Neuronal stem cell (in vitro differentiated cells): ENCODE data around the gene FAS.

Source experiments
- DNase-seq: peaks from one replicate; pipeline ENCODE4 v3.0.0-alpha.2; 2013; ENCODE audit warnings: low spot score
- H2AFZ ChIP-seq: one replicate; pipeline ENCODE4 v1.6.1; 2013; ENCODE audit warnings: mild to moderate bottlenecking, low read length, inconsistent platforms
- H2AK5ac ChIP-seq: 2 replicates; pipeline ENCODE4 v1.6.1; 2013; ENCODE audit warnings: low read depth, mild to moderate bottlenecking, inconsistent platforms, low read length, moderate library complexity, mixed read lengths
- H2BK120ac ChIP-seq: 2 replicates; pipeline ENCODE4 v1.6.1; 2013; ENCODE audit warnings: low read depth, mild to moderate bottlenecking, inconsistent platforms, low read length, moderate library complexity, mixed read lengths
- H2BK12ac ChIP-seq: one replicate; pipeline ENCODE4 v1.6.1; 2013; ENCODE audit warnings: low read length, inconsistent platforms
- H2BK15ac ChIP-seq: 2 replicates; pipeline ENCODE4 v1.6.1; 2013; ENCODE audit warnings: mild to moderate bottlenecking, low read length, inconsistent platforms, mixed read lengths
- H2BK5ac ChIP-seq: one replicate; pipeline ENCODE4 v1.6.1; 2013; ENCODE audit warnings: inconsistent platforms, mild to moderate bottlenecking, low read length, moderate library complexity
- H3K14ac ChIP-seq: one replicate; pipeline ENCODE4 v1.6.1; 2013; ENCODE audit warnings: low read length, inconsistent platforms
- H3K18ac ChIP-seq: 2 replicates; pipeline ENCODE4 v1.6.1; 2013; ENCODE audit warnings: low read length, inconsistent platforms
- H3K23ac ChIP-seq: 2 replicates; pipeline ENCODE4 v1.6.1; 2013; ENCODE audit warnings: low read depth, mild to moderate bottlenecking, mixed read lengths, low read length, inconsistent platforms; ENCODE audit not compliant: poor library complexity
- H3K27ac ChIP-seq: replicated peaks from 3 replicates; pipeline ENCODE4 v1.5.1; 2013; ENCODE audit warnings: low read length, inconsistent platforms
- H3K27me3 ChIP-seq, 3 experiments: 2 replicates each; pipeline ENCODE4 v1.6.1; 2013; ENCODE audit warnings: low read length in 3 of 3, mild to moderate bottlenecking in 2 of 3, inconsistent platforms in 1 of 3, low read depth in 1 of 3, mixed read lengths in 1 of 3, moderate library complexity in 1 of 3; ENCODE audit not compliant: control insufficient read depth in 3 of 3, insufficient read depth in 3 of 3
- H3K36me3 ChIP-seq, 2 donors: replicated peaks in 1 of 2; 2 replicates each; pipeline ENCODE4 v1.6.1; 2013; ENCODE audit warnings: low read length in 2 of 2; ENCODE audit not compliant: control insufficient read depth in 2 of 2, insufficient read depth in 2 of 2
- H3K4ac ChIP-seq: 2 replicates; pipeline ENCODE4 v1.6.1; 2013; ENCODE audit warnings: inconsistent platforms, mild to moderate bottlenecking, low read length, moderate library complexity
- H3K4me1 ChIP-seq, 2 donors: 1 replicate in 1 of 2; 2 replicates in 1 of 2; pipeline ENCODE4 v1.6.1; 2013; ENCODE audit warnings: low read length in 2 of 2, low read depth in 1 of 2; ENCODE audit not compliant: control insufficient read depth in 2 of 2, insufficient read depth in 1 of 2
- H3K4me2 ChIP-seq: one replicate; pipeline ENCODE4 v1.6.1; 2013; ENCODE audit warnings: mild to moderate bottlenecking, low read length, inconsistent platforms; ENCODE audit not compliant: insufficient read depth, poor library complexity, severe bottlenecking
- H3K4me3 ChIP-seq, 2 donors: 2 replicates each; pipeline ENCODE4 v1.5.1; 2013; ENCODE audit warnings: low read length in 2 of 2, mild to moderate bottlenecking in 2 of 2, inconsistent platforms in 1 of 2, moderate library complexity in 1 of 2
- H3K79me1 ChIP-seq: one replicate; pipeline ENCODE4 v1.6.1; 2013; ENCODE audit warnings: low read depth, mild to moderate bottlenecking, inconsistent platforms, low read length, moderate library complexity
- H3K9ac ChIP-seq: one replicate; pipeline ENCODE4 v1.6.1; 2013; ENCODE audit warnings: mild to moderate bottlenecking, low read depth, low read length, inconsistent platforms; ENCODE audit not compliant: poor library complexity
- H3K9me3 ChIP-seq, 2 donors: replicated peaks in 1 of 2; 2 replicates each; pipeline versions ENCODE3 to v1.6.1; 2013; ENCODE audit warnings: low read length in 2 of 2, mild to moderate bottlenecking in 2 of 2, inconsistent platforms in 1 of 2, low read depth in 1 of 2, mixed read lengths in 1 of 2, moderate library complexity in 1 of 2; ENCODE audit not compliant: control insufficient read depth in 2 of 2, insufficient read depth in 1 of 2
- H4K8ac ChIP-seq: one replicate; pipeline ENCODE4 v1.6.1; 2013; ENCODE audit warnings: low read depth, mild to moderate bottlenecking, inconsistent platforms, low read length, moderate library complexity
- H4K91ac ChIP-seq: one replicate; pipeline ENCODE4 v1.6.1; 2013; ENCODE audit warnings: low read length, low read depth, mild to moderate bottlenecking, inconsistent platforms; ENCODE audit not compliant: poor library complexity
- whole genome bisulfite sequencing, 2 donors: extraction: QIAGEN DNeasy Blood & Tissue Kit; methylation state at CpG; one replicate each; pipeline ENCODE4 v1.1.7; 2013; ENCODE audit warnings: missing lambda C conversion rate in 2 of 2, mixed read lengths in 1 of 2; ENCODE audit not compliant: insufficient read length in 2 of 2, insufficient replicate concordance in 1 of 2; ENCODE audit errors: extremely low coverage in 2 of 2; 5-methylcytosine and 5-hydroxymethylcytosine counted together

FAS gene

DNA sequence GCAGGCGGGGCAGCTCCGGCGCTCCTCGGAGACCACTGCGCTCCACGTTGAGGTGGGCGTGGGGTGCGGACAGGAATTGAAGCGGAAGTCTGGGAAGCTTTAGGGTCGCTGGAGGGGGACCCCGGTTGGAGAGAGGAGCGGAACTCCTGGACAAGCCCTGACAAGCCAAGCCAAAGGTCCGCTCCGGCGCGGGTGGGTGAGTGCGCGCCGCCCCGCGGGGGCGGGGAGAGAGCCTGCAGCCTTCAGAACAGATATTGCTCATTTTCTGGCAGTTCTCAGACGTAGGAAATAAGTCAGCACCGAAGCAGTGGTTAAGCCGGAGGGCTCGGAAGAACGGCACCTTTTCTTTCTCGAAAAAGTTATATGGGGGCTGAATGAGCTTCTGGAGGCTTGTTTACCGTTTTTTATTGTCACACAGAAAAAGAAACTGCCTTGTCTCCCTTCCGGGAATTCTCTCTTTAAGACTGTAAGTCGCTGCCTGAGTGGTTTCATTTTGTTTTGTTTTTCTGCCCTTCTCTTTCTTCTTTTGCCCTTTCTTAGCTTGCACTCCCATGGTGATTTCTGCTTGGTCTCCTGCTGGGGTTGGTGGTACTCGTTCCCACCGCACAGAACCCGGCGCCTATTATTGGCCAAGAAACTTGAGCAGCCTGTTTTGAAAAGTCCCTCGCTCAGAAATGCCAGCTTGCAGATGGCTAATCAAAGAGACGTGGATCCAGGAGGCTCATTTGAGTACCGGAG lies 732 bp downstream of the FAS start:
- no CpG with 5 or more reads among the region's 38 CpGs for WGBS, 2 donors
- Histone ChIP-seq H3K79me1 (no peaks in the 10 kb centered on the region), H2BK12ac (no peak overlapping the region), H3K4me1 (peaks cover 2 to 18% of the 10 kb centered on the region in 2 donors), H3K14ac (peak overlapping the region; percentile 51), H3K4me2 (peak overlapping the region; percentile 91), H3K9me3 (no peaks in the 10 kb centered on the region), H2AK5ac (peak overlapping the region; percentile 47), H2AFZ (peak overlapping the region; percentile 95), H3K27me3 (no peaks in the 10 kb centered on the region), H3K36me3 (no peaks in the 10 kb centered on the region), H4K8ac (no peak overlapping the region), H3K4me3 (peak overlapping the region; percentile 52 to 93), H3K23ac (peak overlapping the region; percentile 23), H4K91ac (peak overlapping the region; percentile 86), H3K27ac (peak overlapping the region; percentile 76), H2BK15ac (peak overlapping the region; percentile 99), H3K9ac (peak overlapping the region; percentile 82), H2BK5ac (peak overlapping the region; percentile 99), H3K18ac (peak overlapping the region; percentile 99), H3K4ac (no peak overlapping the region), H2BK120ac (peak overlapping the region; percentile 93)
- DNase-seq, result peak; percentile 53

DNA sequence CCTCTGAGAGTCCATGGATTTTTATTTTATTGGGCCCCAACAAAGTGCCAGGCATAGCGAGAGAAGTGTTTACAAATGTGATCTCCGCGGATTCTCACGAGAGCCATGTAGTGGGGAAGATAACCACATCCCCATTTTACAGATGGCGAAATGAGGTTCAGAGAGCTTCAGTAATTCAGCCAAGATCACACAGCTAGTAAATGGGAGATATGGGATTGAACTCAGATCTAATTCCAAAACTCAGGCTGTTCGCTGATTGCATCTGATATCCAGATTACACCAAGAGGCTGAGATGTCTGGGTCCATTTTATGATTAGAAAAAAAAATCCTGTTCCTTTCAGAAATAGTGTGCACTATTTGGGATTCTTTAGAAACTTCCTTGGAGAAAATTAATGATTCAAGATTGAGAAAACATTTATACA lies 1.3 kb downstream of the FAS start:
- H2AFZ ChIP-seq, result peak overlapping the region; percentile 95
- H3K9me3 ChIP-seq, result no peaks in the 10 kb centered on the region
- no peak overlapping the region for H2BK15ac ChIP-seq
- no peak overlapping the region for H3K23ac ChIP-seq
- H3K27me3 ChIP-seq, result no peaks in the 10 kb centered on the region
- no peak overlapping the region for H4K91ac ChIP-seq
- peaks cover 2 to 18% of the 10 kb centered on the region in 2 donors for H3K4me1 ChIP-seq
- H3K18ac ChIP-seq, result no peak overlapping the region
- H3K27ac ChIP-seq, result peak overlapping the region; percentile 12
- no peaks in the 10 kb centered on the region for H3K79me1 ChIP-seq
- H2BK120ac ChIP-seq, result no peak overlapping the region
- H3K14ac ChIP-seq, result no peak overlapping the region
- H3K4ac ChIP-seq, result no peak overlapping the region
- H2AK5ac ChIP-seq, result no peak overlapping the region
- H2BK5ac ChIP-seq, result no peak overlapping the region
- DNase-seq, result no peak
- H2BK12ac ChIP-seq, result no peak overlapping the region
- H3K36me3 ChIP-seq, result no peaks in the 10 kb centered on the region
- no CpG with 5 or more reads among the region's 6 CpGs for WGBS, 2 donors
- peak overlapping the region; percentile 52 to 93 for H3K4me3 ChIP-seq
- H3K9ac ChIP-seq, result no peak overlapping the region
- no peak overlapping the region for H4K8ac ChIP-seq
- H3K4me2 ChIP-seq, result peak overlapping the region; percentile 91

DNA sequence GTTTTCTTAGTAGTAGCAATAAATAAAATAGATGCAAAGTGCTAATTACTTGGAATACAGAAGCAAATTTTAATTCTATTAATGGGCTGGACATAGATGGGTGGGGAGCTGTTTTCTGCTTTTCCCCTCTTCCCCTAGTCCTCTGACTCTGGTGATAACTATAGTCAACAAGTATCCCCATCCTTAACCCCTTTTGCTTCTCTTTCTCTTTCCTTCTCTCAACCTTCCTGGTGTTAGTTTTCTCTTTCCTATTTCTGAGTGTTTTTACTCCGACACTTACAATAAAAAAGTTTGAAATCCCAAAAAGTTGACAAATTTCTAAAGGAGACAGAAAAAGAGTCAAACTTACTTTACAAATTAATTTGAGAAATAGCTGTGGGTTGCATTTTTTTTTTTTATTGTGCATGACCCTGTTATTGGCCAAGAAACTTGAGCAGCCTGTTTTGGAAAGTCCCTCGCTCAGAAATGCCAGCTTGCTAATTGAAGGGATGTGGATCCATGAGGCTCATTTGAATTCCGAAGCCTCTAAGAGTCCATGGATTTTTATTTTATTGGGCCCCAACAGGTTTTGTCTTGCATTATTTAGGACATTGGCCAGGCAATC lies 2.4 kb downstream of the FAS start:
- Histone ChIP-seq H2AK5ac (no peak overlapping the region), H2BK5ac (no peak overlapping the region), H3K4me2 (no peak overlapping the region), H3K36me3 (no peaks in the 10 kb centered on the region), H2BK15ac (no peak overlapping the region), H3K4me3 (peak overlapping the region in 1 of 2 donors; percentile 23), H2AFZ (peak overlapping the region; percentile 57), H3K4ac (no peak overlapping the region), H3K79me1 (no peaks in the 10 kb centered on the region), H3K27me3 (no peaks in the 10 kb centered on the region), H2BK12ac (no peak overlapping the region), H3K9ac (no peak overlapping the region), H3K23ac (no peak overlapping the region), H3K9me3 (no peaks in the 10 kb centered on the region), H3K4me1 (peaks cover 2 to 18% of the 10 kb centered on the region in 2 donors), H3K14ac (no peak overlapping the region), H4K8ac (no peak overlapping the region), H3K27ac (no peak overlapping the region), H4K91ac (no peak overlapping the region), H2BK120ac (no peak overlapping the region), H3K18ac (no peak overlapping the region)
- WGBS, 2 donors, result no CpG with 5 or more reads among the region's 3 CpGs
- no peak for DNase-seq

DNA sequence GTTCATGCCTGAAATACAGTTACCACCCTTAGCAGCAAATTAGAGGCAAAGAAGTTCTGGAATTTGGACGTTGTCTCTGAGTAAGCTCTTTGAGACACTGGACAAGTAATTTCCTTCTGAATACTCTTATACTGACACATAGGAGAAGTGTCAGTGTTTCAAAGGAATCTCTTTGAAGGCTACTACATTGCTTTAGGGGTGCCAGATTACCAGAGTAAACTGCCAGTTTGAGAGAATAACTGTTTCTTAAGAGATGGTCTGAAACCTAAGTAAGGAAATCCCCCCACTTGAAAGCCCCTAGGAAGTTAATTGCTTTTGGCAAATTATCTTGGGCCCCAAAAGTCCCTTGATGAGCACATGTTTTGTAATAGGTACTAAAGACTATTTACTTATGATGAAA lies 3.4 kb downstream of the FAS start:
- no peak overlapping the region for H2BK12ac ChIP-seq
- no CpG with 5 or more reads among the region's 1 CpG for WGBS, 2 donors
- no peak overlapping the region for H2BK15ac ChIP-seq
- no peak overlapping the region for H3K27ac ChIP-seq
- H3K23ac ChIP-seq, result no peak overlapping the region
- DNase-seq, result no peak
- no peak overlapping the region for H3K4me2 ChIP-seq
- no peak overlapping the region for H3K14ac ChIP-seq
- H2AFZ ChIP-seq, result peak overlapping the region; percentile 12
- no peaks in the 10 kb centered on the region for H3K79me1 ChIP-seq
- peaks cover 2 to 18% of the 10 kb centered on the region in 2 donors for H3K4me1 ChIP-seq
- no peaks in the 10 kb centered on the region for H3K36me3 ChIP-seq
- H2BK5ac ChIP-seq, result no peak overlapping the region
- H3K27me3 ChIP-seq, result no peaks in the 10 kb centered on the region
- no peaks in the 10 kb centered on the region for H3K9me3 ChIP-seq
- H3K4ac ChIP-seq, result no peak overlapping the region
- H2AK5ac ChIP-seq, result no peak overlapping the region
- no peak overlapping the region for H4K8ac ChIP-seq
- H3K9ac ChIP-seq, result no peak overlapping the region
- H2BK120ac ChIP-seq, result no peak overlapping the region
- no peak overlapping the region for H3K18ac ChIP-seq
- H4K91ac ChIP-seq, result no peak overlapping the region
- H3K4me3 ChIP-seq, result no peak overlapping the region
